Measurements from ENCODE around the gene PSG7. TPM values are rescaled to one million over a fixed set of nuclear protein-coding genes. Genes with fewer than 3 reads are reported as not detected.

The PSG7 gene
- total RNA-seq = 0.16 TPM in 1 of 2 replicates, not detected in the other

GRCh38 chr19:42937107-42937506 is at the start of gene PSG7:
PSG7 (minus strand) TSS chr19:42937207; CDS start chr19:42937076, 131 bp downstream.

GRCh38 chr19:42917634-42918033 is 19.4 kb downstream of the PSG7 start, which contains the start of gene PSG6:
PSG6 (minus strand) TSS chr19:42917894; CDS start chr19:42917792, 102 bp downstream.

DNA sequence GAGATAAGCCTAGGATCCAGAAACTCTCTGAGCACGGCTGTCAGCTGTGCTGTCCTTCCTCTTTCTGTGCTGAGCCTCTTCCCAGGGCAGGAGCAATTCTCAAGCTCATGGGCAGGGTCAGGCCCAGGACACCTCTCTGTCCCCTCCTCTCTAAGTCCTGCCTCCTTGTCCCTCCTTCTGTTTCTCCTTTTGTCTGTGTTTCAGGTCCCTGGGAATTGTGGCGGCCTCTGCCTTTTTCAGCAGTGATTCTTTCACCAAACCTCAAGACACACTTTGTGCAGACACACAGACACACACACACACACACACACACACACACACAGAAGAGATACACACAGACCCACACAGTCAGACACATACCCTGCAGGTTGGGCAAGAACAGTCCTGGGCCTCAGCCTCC is 57.4 kb downstream of the PSG7 start, which contains the start of gene PSG1:
PSG1 (minus strand) TSS at position 101 of the 400 bp plus-strand sequence. CDS start 132 bp downstream, outside the sequence.

Other genes with a start within 250 kb of the PSG7 start
- gene PSG3, start 196.7 kb downstream of the PSG7 start, total RNA-seq = not detected in 2 replicates
- not detected in 2 replicates for gene PSG8, start 171.5 kb downstream of the PSG7 start, total RNA-seq
- 3.6 and 17.2 TPM in 2 replicates for gene PSG1, start 57.5 kb downstream of the PSG7 start, total RNA-seq
- not detected in 2 replicates for gene PSG6, start 19.3 kb downstream of the PSG7 start, total RNA-seq
- gene PSG11, start 89.3 kb upstream of the PSG7 start, total RNA-seq = 0.97 TPM in 1 of 2 replicates, not detected in the other
- 0.65 and 2.4 TPM in 2 replicates for gene PSG2, start 145.5 kb upstream of the PSG7 start, total RNA-seq
- gene PSG5, start 249.3 kb upstream of the PSG7 start, total RNA-seq = 17.2 and 100 TPM in 2 replicates

Measured in hair follicle dermal papilla cell (primary cell).